Esophagus squamous epithelium (tissue), 4 donors: ENCODE results near the gene KBTBD12.

ENCODE experiments used
- POLR2A ChIP-seq, 4 donors: fragments of 450-650 bp; IDR thresholded peaks; one replicate each; pipeline ENCODE4 v1.6.1; 2017; ENCODE audit warnings: antibody characterized with exemption in 4 of 4, mild to moderate bottlenecking in 4 of 4, moderate library complexity in 3 of 4
- TF ChIP-seq, protein P1 (sequence below), 6 experiments: fragments of 450-650 bp in 4 of 6; fragments of 200-600 bp in 2 of 6; sonication (generic) in 2 of 6; IDR thresholded peaks; one replicate each; pipeline ENCODE4 v1.5.1; 2016 to 2019; ENCODE audit warnings: antibody characterized with exemption in 6 of 6, mild to moderate bottlenecking in 4 of 6, moderate library complexity in 4 of 6

DNA sequence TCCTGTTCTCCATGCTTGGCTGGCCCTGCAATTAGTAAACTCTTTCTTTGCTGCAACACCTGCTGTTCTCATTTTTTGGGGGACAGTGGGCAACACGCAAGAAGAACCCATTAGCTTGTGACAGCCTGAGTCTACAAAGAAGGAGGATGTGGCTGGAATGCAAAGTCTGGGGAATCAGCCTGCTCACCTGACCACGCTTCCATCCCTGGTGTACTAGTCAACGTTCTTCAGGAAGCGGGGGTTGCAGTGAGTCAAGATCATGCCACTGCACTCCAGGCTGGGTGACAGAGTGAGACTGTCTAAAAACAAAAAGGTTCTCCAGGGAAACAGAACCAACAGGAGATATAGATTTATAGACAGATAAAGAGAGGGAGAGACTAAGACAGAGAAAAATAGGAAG is 27.7 kb upstream of the KBTBD12 start:
- TF ChIP-seq, protein P1, sequence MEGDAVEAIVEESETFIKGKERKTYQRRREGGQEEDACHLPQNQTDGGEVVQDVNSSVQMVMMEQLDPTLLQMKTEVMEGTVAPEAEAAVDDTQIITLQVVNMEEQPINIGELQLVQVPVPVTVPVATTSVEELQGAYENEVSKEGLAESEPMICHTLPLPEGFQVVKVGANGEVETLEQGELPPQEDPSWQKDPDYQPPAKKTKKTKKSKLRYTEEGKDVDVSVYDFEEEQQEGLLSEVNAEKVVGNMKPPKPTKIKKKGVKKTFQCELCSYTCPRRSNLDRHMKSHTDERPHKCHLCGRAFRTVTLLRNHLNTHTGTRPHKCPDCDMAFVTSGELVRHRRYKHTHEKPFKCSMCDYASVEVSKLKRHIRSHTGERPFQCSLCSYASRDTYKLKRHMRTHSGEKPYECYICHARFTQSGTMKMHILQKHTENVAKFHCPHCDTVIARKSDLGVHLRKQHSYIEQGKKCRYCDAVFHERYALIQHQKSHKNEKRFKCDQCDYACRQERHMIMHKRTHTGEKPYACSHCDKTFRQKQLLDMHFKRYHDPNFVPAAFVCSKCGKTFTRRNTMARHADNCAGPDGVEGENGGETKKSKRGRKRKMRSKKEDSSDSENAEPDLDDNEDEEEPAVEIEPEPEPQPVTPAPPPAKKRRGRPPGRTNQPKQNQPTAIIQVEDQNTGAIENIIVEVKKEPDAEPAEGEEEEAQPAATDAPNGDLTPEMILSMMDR (IDR thresholded peaks at IDR 0.05), result no peak
- no peak for TF ChIP-seq POLR2A (IDR thresholded peaks at IDR 0.05)
